Esophagus squamous epithelium (tissue), 4 donors: ENCODE results near the gene FNDC8.

ENCODE experiments used
- CTCF ChIP-seq, 6 experiments: fragments of 450-650 bp in 4 of 6; fragments of 200-600 bp in 2 of 6; sonication (generic) in 2 of 6; IDR thresholded peaks; one replicate each; pipeline ENCODE4 v1.5.1; 2016 to 2019; ENCODE audit warnings: antibody characterized with exemption in 6 of 6, mild to moderate bottlenecking in 4 of 6, moderate library complexity in 4 of 6
- POLR2A ChIP-seq, 4 donors: fragments of 450-650 bp; IDR thresholded peaks; one replicate each; pipeline ENCODE4 v1.6.1; 2017; ENCODE audit warnings: antibody characterized with exemption in 4 of 4, mild to moderate bottlenecking in 4 of 4, moderate library complexity in 3 of 4

GRCh38 chr17:35155246-35155645 lies 33.8 kb downstream of the FNDC8 start:
- TF ChIP-seq POLR2A (IDR thresholded peaks at IDR 0.05) (no peak), CTCF (IDR thresholded peaks at IDR 0.05) (no peak)
